Stimulated activated CD8-positive, alpha-beta memory T cell treated with anti-CD3 and anti-CD28 coated beads, Interleukin-15, amount 100 ng/mL, for 24 hours (primary cell): ENCODE data around the gene AGAP1.
"Not testable (repeated sequence)": the region's sequence is repeated elsewhere in the genome, so short reads cannot be mapped to it uniquely, and the experiment has no call there.

Experiments used
- DNase-seq: peaks from one replicate; pipeline ENCODE4 v3.0.0-alpha.2; 2020; ENCODE audit warnings: low read depth

Gene AGAP1

GRCh38 chr2:235737840-235738239 lies 244.0 kb downstream of the AGAP1 start:
- no peak for DNase-seq

- no peak for DNase-seq
Observed at GRCh38 chr2:235739704-235740415, 246.0 kb downstream of the AGAP1 start.

- no peak for DNase-seq
Observed at GRCh38 chr2:235740821-235741220, 247.0 kb downstream of the AGAP1 start.

- DNase-seq, result no peak
Observed at GRCh38 chr2:235744161-235744560, 250.3 kb downstream of the AGAP1 start.

GRCh38 chr2:235745597-235745996 lies 251.8 kb downstream of the AGAP1 start:
- DNase-seq, result no peak

GRCh38 chr2:235746257-235746934 lies 252.6 kb downstream of the AGAP1 start:
- DNase-seq, result no peak

- DNase-seq, result no peak
Observed at GRCh38 chr2:235747001-235747785, 253.3 kb downstream of the AGAP1 start.

GRCh38 chr2:235747786-235748091 lies 253.9 kb downstream of the AGAP1 start:
- no peak for DNase-seq

- DNase-seq, result no peak
Observed at GRCh38 chr2:235749121-235749770, 255.4 kb downstream of the AGAP1 start.

GRCh38 chr2:235749771-235750160 lies 255.9 kb downstream of the AGAP1 start:
- no peak for DNase-seq

GRCh38 chr2:235752846-235753245 lies 259.0 kb downstream of the AGAP1 start:
- DNase-seq, result no peak

GRCh38 chr2:235754357-235755207 lies 260.7 kb downstream of the AGAP1 start:
- DNase-seq, result no peak

- no peak for DNase-seq
Observed at GRCh38 chr2:235756491-235756890, 262.6 kb downstream of the AGAP1 start.

- no peak for DNase-seq
Observed at GRCh38 chr2:235757212-235757611, 263.4 kb downstream of the AGAP1 start.

- no peak for DNase-seq
Observed at GRCh38 chr2:235757640-235758039, 263.8 kb downstream of the AGAP1 start.

GRCh38 chr2:235762832-235763598 lies 269.2 kb downstream of the AGAP1 start:
- DNase-seq, result no peak

GRCh38 chr2:235763816-235764215 lies 270.0 kb downstream of the AGAP1 start:
- DNase-seq, result no peak

- not testable (repeated sequence) for DNase-seq
Observed at GRCh38 chr2:235764478-235764877, 270.6 kb downstream of the AGAP1 start.

GRCh38 chr2:235765181-235765820 lies 271.5 kb downstream of the AGAP1 start:
- DNase-seq, result no peak

GRCh38 chr2:235766278-235766677 lies 272.4 kb downstream of the AGAP1 start:
- no peak for DNase-seq
